H1 (cell line): Measurements from ENCODE around the gene ULBP3. TPM values are rescaled to one million over a fixed set of nuclear protein-coding genes. Genes with fewer than 3 reads are reported as not detected.

Source experiments
- TBP ChIP-seq: IDR thresholded peaks from 2 replicates; pipeline ENCODE4 v1.6.1; 2011; ENCODE audit warnings: low read depth, low read length, improper control_type of control experiment
- YY1 ChIP-seq: IDR thresholded peaks from 2 replicates; pipeline ENCODE4 v1.6.1; 2011; ENCODE audit warnings: low read depth, mild to moderate bottlenecking, low read length
- polyA plus RNA-seq, 7 experiments: library from polyadenylated mRNA; depleted of rRNA in 3 of 7; stranded (reverse) in 5 of 7; unstranded in 2 of 7; fragments of >200 nt in 5 of 7; fragments of 200-250 nt in 2 of 7; gene quantifications; 1 replicate in 5 of 7; 2 replicates in 1 of 7; 4 replicates in 1 of 7; pipeline versions ENCODE4 v1.2.1 to v1.2.3, GENCODE V29; 2011 to 2013; ENCODE audit warnings: missing spikeins in 2 of 7, mixed read lengths in 2 of 7
- total RNA-seq: library from RNA; stranded (reverse); fragmentation: NEBNext Ultra II Directional; extraction: Animal tissue kit (Norgen Biotek cat#: 25700); gene quantifications from 2 replicates; pipeline ENCODE4 v1.2.1, GENCODE V29; 2021

The ULBP3 gene
- total and polyA plus RNA-seq, 2 of the 8 experiments (the other 6 are each of a cell fraction or from before 2014, with no cell fraction given), result 1.9 to 4.2 TPM

GRCh38 chr6:150118203-150118602, 49.3 kb upstream of the ULBP3 start (continued):
- TF ChIP-seq TBP (no peak), YY1 (no peak)
